T1000 (cell line): ENCODE data around the gene UQCRC1.

Experiments used
- DNase-seq: peaks from one replicate; lab custom pipeline; 2025; ENCODE audit warnings: mixed read lengths; lab: John Stamatoyannopoulos, UW

The UQCRC1 gene

DNA sequence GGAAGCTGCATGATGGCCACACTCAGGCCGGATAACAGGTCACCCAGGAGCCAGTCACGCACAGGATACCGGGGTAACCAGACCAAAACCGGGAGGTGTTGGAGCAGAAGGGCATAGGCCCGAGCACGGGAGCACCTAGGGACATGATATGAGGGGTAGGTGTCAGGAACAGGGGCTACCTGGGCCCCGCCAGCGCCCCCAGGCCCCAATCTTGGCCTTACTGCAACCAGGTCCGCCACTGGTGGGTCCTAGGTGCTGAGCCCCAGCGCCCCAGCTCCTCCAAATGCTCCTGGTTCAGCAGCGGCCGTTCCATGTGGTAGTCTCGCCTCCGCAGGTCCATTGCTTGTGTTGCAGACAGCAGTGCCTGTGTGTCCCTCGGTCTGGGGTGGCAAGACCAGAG lies 23.8 kb upstream of the UQCRC1 start:
- DNase-seq: no peak

GRCh38 chr3:48631516-48632448 lies 22.3 kb upstream of the UQCRC1 start:
- no peak for DNase-seq

DNA sequence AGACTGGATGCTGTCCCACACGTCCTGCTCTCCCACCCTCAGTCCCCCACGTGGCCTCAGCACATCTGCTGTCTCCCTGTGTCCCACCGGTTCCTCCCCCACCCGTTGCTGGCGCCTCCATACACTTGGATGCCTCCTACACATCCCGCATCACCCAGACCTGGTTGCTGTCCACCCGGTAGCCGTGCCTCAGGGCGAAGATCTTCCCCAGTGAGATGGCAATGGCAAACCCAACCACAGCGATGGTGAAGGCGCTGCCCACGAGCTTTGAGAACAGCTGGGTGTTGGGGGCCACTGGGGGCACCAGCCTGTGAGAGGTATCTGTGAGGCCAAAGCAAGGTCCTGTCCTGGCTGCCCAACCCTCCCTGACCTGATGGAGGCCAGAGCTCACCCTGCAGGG lies 21.4 kb upstream of the UQCRC1 start:
- no peak for DNase-seq

- no peak for DNase-seq
Measured at GRCh38 chr3:48630407-48630806, 21.0 kb upstream of the UQCRC1 start.

GRCh38 chr3:48629894-48630293 lies 20.4 kb upstream of the UQCRC1 start:
- DNase-seq: no peak

DNA sequence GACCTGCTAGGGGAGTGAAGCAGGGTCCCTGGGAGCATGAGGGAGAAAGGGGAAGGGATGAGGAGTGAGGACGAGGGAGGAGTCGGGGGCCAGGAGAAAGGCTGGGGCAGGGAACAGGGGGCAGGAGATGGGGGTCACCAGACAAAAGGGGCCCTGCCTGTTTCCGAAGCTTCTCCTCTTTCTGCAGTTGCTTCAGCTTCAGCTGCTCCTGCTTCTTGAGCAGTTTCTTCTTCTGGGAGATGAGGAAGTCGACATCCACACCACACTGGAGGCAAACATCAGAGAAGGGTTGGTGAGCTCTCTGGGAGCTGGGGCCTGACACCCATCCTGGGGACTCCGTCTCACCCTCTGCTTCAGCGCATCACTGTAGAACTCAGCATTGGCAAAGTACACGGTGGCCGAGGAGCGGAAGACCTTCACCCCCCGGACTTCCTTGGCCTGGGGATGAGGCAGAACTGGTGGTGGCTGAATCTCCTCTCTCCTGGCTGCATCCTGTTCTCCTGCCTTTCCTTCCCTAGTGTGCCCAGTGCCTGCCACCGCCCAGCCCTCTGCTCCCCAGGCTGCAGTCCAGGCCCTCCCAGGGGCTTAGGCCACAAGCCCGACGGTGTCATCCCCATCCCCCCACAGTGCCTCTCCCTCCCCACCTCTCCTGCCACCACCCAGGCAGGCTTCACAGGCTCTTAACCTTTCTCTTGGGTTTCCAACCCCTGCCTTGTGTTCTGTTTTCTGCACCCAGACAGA lies 19.0 kb upstream of the UQCRC1 start:
- DNase-seq: no peak

DNA sequence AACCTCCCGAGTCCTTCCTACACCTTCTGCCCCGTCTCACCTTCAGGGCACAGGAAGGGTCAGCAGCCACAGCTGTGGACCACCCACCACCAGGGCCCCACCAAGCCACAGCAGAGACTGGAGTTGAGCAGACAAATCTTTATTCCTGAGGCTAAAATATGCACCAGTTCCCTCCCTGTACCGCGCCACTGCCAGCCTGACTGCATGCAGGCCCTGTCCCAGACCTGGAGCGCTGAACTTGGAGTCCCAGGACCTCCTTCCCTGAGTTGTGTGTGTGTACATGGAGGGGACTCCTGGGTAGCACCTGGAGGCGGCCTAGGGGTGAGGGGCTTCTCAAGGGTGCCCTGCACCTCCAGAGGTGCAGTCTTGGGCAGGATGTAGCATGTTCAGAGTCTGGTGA lies 16.2 kb upstream of the UQCRC1 start:
- no peak for DNase-seq

DNA sequence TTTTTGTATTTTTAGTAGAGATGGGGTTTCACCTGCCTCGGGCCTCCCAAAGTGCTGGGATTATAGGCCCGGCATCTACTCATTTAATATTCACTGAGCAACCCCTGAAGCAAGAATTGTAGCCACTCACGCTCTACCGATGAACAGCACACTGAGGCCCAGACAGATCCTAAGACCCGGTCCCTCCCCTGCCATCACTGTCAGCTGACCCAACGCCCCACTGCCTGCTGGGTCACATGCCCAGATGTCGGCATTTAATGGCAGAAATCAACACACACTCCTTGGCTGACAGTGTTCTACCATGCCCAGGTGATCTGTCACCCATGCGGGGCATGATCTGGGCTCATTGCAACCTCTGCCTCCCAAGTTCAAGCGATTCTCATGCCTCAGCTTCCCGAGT lies 15.3 kb upstream of the UQCRC1 start:
- DNase-seq: no peak

DNA sequence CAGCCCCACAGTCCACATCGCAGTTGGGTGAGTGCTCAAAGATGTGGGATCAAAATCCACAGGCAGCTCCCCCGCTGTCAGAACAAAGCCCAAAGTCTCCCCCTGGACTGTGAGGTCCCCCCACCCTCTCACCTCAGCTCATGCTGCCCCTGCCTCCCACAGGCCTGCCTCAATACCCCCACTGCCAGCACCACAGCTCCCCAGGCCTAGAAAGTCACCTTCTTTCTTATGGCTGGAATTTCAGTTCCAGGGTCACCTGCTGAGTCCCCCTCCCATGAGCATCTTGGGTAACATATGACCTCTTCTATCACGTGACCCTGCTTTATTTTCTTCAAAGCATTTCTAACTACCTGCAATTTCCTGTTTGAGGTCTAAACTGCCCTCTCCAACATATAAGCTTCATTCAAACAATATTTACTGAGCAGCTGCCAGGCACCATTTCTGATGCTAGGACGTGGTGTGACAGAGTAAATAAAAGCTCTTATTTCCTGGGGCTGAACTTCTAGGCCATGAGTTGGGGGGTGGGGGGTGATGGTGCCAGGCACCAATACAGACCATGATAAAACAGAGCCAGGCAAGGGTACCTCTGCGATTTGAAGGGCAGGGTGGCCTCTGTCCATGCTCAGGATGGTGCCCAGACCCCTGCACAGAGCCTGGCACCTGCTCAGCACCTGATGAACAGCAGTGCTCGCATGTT lies 14.6 kb upstream of the UQCRC1 start:
- DNase-seq: no peak

DNA sequence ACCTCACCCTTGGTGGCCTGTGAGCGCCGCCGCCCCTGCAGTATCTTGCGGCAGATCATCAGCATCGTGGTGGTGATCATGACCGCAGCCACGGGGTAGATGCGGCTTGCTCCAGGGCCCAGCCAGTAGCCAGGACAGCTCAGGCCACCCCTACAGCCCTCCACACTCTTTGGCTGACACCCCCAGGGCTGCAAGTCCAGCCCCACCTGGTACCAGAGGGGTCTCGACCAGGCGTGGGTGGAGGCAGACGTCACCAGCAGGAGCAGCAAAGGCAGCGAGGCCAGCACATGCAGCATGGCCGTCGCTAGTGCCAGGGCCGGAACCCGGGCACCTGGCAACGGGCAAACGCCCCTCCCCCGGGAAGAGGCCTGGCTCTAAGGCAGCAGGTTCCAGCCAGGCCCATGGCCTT lies 12.0 kb upstream of the UQCRC1 start, which contains the start of gene TMEM89:
Gene TMEM89 (minus strand): TSS at position 309 of the 409 bp plus-strand sequence. CDS start 13 bp downstream, at position 296.
- no peak for DNase-seq

GRCh38 chr3:48619541-48620524 lies 10.4 kb upstream of the UQCRC1 start:
- DNase-seq: no peak

DNA sequence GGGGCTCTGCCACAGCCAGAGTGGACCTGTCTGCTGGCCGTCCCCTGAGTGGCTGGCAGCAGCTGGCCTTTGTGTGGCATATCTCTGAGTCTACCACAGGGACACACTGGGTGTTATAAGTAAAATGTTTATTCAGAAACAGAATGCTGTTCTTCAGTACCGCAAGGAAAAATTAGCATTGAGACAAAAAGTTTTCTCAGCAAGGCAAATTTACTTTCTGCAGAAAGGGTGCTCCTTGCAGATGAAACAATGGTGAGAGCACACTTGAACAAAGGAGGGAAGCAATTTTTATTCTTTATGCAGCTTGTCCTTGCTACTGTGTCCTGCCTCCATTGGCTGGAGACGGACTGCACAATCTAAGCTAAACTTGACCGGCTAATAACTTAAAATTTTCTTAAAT lies 8.1 kb upstream of the UQCRC1 start:
- DNase-seq: no peak

- no peak for DNase-seq
Measured at GRCh38 chr3:48614044-48614443, 4.6 kb upstream of the UQCRC1 start.

DNA sequence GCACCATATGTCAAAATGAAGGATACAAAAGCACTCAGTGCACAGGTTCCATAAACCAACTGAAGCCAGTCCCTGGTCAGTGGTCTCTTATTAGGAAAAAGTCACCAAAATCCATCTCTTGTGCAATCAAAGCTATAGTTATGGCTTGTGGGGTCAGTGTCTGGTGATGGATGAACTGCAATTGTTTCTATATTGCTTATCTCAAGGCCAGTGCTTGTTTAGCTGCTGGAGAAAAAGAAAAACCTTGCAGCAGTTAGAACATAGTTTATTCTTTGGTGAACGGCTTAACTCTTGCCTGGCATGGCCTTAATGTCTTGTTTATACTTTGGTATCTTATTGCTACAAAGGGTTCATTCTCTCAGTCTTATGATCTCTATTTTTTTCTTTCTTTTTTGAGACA lies 2.9 kb upstream of the UQCRC1 start:
- DNase-seq: no peak

GRCh38 chr3:48607519-48607918 lies 1.9 kb downstream of the UQCRC1 start:
- DNase-seq: no peak

- no peak for DNase-seq
Measured at GRCh38 chr3:48601622-48601994, 7.8 kb downstream of the UQCRC1 start.

GRCh38 chr3:48600711-48601621 lies 8.5 kb downstream of the UQCRC1 start:
- no peak for DNase-seq

- DNase-seq: no peak
Measured at GRCh38 chr3:48599509-48600285, 9.7 kb downstream of the UQCRC1 start.

DNA sequence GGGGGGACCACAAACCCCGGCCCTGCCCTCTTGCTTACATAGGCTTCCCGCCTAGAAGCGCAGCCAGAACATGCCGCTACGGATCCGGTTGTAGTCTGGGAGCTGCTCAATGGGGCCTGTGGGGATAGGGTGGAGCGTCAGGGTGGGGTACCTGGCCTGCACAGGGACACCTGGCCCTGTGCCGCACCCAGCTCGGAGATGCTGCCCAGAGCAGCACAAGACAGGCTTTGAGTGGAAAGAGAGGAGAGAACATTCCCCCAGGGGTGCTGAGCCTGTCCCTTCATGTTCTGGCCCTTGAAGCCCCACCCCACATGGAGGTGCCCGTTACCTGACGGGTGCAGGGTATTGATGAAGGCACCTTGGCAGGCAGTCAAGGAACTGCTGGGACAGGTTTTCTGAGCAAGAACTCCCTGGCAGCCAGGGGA lies 10.4 kb downstream of the UQCRC1 start:
- no peak for DNase-seq
